Esophagus squamous epithelium (tissue), 4 donors: ENCODE results near the gene PASD1.

Experiments
- CTCF ChIP-seq, 6 experiments: fragments of 450-650 bp in 4 of 6; fragments of 200-600 bp in 2 of 6; sonication (generic) in 2 of 6; IDR thresholded peaks; one replicate each; pipeline ENCODE4 v1.5.1; 2016 to 2019; ENCODE audit warnings: antibody characterized with exemption in 6 of 6, mild to moderate bottlenecking in 4 of 6, moderate library complexity in 4 of 6
- POLR2A ChIP-seq, 4 donors: fragments of 450-650 bp; IDR thresholded peaks; one replicate each; pipeline ENCODE4 v1.6.1; 2017; ENCODE audit warnings: antibody characterized with exemption in 4 of 4, mild to moderate bottlenecking in 4 of 4, moderate library complexity in 3 of 4

GRCh38 chrX:151564035-151564434 is 560 bp downstream of the PASD1 start:
- TF ChIP-seq CTCF (IDR thresholded peaks at IDR 0.05) (no peak), POLR2A (IDR thresholded peaks at IDR 0.05) (no peak)
